ENCODE results near the gene SPPL2B. TPM values are rescaled to one million over a fixed set of nuclear protein-coding genes. Genes with fewer than 3 reads are reported as not detected.

Gene SPPL2B
- total RNA-seq, 1 donor from 2014 or later: 153 TPM

GRCh38 chr19:2294687-2295335 is 33.7 kb upstream of the SPPL2B start:
- peaks cover 41% of the 10 kb centered on the region for H3K27me3 Mint-ChIP-seq
- no peaks in the 10 kb centered on the region for H3K36me3 Mint-ChIP-seq (ENCODE audit: insufficient read depth)
- TF ChIP-seq CTCF (IDR thresholded peaks at IDR 0.05; ENCODE audit: unreplicated experiment): no peak
- no peaks in the 10 kb centered on the region for H3K9me3 Mint-ChIP-seq (ENCODE audit: low read depth)
- no peak for DNase-seq (ENCODE audit: low spot score, unreplicated experiment)
- H3K27ac Mint-ChIP-seq: no peak overlapping the region
- peaks cover 1% of the 10 kb centered on the region for H3K4me1 Mint-ChIP-seq (ENCODE audit: low read depth)
- H3K4me3 Mint-ChIP-seq (ENCODE audit: low read depth): no peak overlapping the region

GRCh38 chr19:2296141-2296540 is 32.3 kb upstream of the SPPL2B start:
- Mint-ChIP-seq H3K9me3 (ENCODE audit: low read depth) (no peaks in the 10 kb centered on the region), H3K4me1 (ENCODE audit: low read depth) (no peaks in the 10 kb centered on the region), H3K36me3 (ENCODE audit: insufficient read depth) (no peaks in the 10 kb centered on the region), H3K27ac (no peak overlapping the region), H3K4me3 (ENCODE audit: low read depth) (no peak overlapping the region), H3K27me3 (peaks cover 38% of the 10 kb centered on the region)
- TF ChIP-seq CTCF (IDR thresholded peaks at IDR 0.05; ENCODE audit: unreplicated experiment): no peak
- DNase-seq (ENCODE audit: low spot score, unreplicated experiment): no peak

- no peak for TF ChIP-seq CTCF (IDR thresholded peaks at IDR 0.05; ENCODE audit: unreplicated experiment)
- H3K4me1 Mint-ChIP-seq (ENCODE audit: low read depth): no peaks in the 10 kb centered on the region
- no peak for DNase-seq (ENCODE audit: low spot score, unreplicated experiment)
- no peak overlapping the region for H3K27ac Mint-ChIP-seq
- H3K9me3 Mint-ChIP-seq (ENCODE audit: low read depth): no peaks in the 10 kb centered on the region
- peaks cover 36% of the 10 kb centered on the region for H3K27me3 Mint-ChIP-seq
- H3K36me3 Mint-ChIP-seq (ENCODE audit: insufficient read depth): no peaks in the 10 kb centered on the region
- H3K4me3 Mint-ChIP-seq (ENCODE audit: low read depth): no peak overlapping the region
These were observed 28.0 kb upstream of the SPPL2B start for GRCh38 chr19:2300533-2300932.

GRCh38 chr19:2302319-2303210 is 25.9 kb upstream of the SPPL2B start:
- H3K4me1 Mint-ChIP-seq (ENCODE audit: low read depth): no peaks in the 10 kb centered on the region

More at GRCh38 chr19:2302319-2303210, 25.9 kb upstream of the SPPL2B start:
- Mint-ChIP-seq H3K4me3 (ENCODE audit: low read depth) (no peak overlapping the region), H3K36me3 (ENCODE audit: insufficient read depth) (no peaks in the 10 kb centered on the region), H3K9me3 (ENCODE audit: low read depth) (no peaks in the 10 kb centered on the region), H3K27me3 (peaks cover 46% of the 10 kb centered on the region), H3K27ac (no peak overlapping the region)
- DNase-seq (ENCODE audit: low spot score, unreplicated experiment): no peak
- TF ChIP-seq CTCF (IDR thresholded peaks at IDR 0.05; ENCODE audit: unreplicated experiment): no peak

All from progenitor cell of endocrine pancreas (in vitro differentiated cells).